ENCODE measurements around the gene ANXA1. TPM values are rescaled to one million over a fixed set of nuclear protein-coding genes. Genes with fewer than 3 reads are reported as not detected.

Gene ANXA1
- total RNA-seq, 1 experiment from 2014 or later = 192 TPM

DNA sequence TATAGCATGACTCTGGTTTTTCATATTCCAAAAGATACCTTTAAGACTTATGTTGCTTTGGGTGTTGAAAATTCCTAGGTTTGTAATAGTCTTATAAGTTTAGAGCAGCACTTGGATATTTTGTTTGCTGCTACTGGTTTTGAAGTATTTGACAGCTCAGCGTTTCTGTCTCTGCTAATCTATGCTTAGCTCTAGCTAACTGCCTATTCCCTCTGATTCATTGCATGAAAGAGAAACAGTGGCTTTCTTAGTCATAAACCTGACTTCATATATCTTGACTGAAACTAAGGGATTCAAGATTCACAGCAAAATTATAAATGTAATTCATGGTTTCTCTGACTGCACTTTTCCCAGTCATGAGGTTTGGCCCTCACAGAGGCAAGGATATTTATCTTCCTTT is 35.6 kb upstream of the ANXA1 start:
- TF ChIP-seq EZH2phosphoT487 (IDR thresholded peaks at IDR 0.05; ENCODE audit: borderline replicate concordance, low read length) (no peak), EZH2 (IDR thresholded peaks at IDR 0.05; ENCODE audit: low read length, unreplicated experiment) (no peak), CTCF (conservative IDR thresholded peaks at IDR 0.05; ENCODE audit: low read depth, low read length) (no peak)
- intact Hi-C loops (cut with micrococcal nuclease) = no loop called here
- peak overlapping the region; percentile 64 for H3K27ac ChIP-seq (ENCODE audit: low read length)
- peak overlapping the region; percentile 37 for H3K4me2 ChIP-seq (ENCODE audit: low read length)
- no TSS peak for BruUV-seq (replicated peaks)
- no peaks in the 10 kb centered on the region for H3K79me2 ChIP-seq (ENCODE audit: low read length)
- no peaks in the 10 kb centered on the region for H3K27me3 ChIP-seq (ENCODE audit: low read length)
- H3K9ac ChIP-seq (ENCODE audit: low read length) = no peak overlapping the region
- no peaks in the 10 kb centered on the region for H3K9me3 ChIP-seq (ENCODE audit: low read length)
- CTCF ChIA-PET = no interaction called here
- H3K4me3 ChIP-seq (ENCODE audit: low read length) = no peak overlapping the region
- no peak overlapping the region for H2AFZ ChIP-seq (ENCODE audit: low read length)
- H3K9me2 ChIP-seq (replicated peaks; ENCODE audit: low read length) = no peaks in the 10 kb centered on the region
- peaks cover 22% of the 10 kb centered on the region for H3K4me1 ChIP-seq (ENCODE audit: insufficient read depth, low read length)
- H3K36me3 ChIP-seq (ENCODE audit: low read depth, low read length) = no peaks in the 10 kb centered on the region
- POLR2A ChIA-PET (ENCODE audit: unreplicated experiment) = interaction anchor here (0.6 to 0.7 kb wide), 2 partner anchors 15 to 56 kb away, joined by 3 read pairs; no protein-coding TSS in a partner anchor
- H3F3A ChIP-seq (ENCODE audit: low read length, unreplicated experiment) = no peaks in the 10 kb centered on the region
- ATAC-seq (peak; percentile 58; the same call in 1 of the 2 replicates), DNase-seq (peak; percentile 60)
- no peaks in the 10 kb centered on the region for H4K20me1 ChIP-seq (ENCODE audit: low read length)

DNA sequence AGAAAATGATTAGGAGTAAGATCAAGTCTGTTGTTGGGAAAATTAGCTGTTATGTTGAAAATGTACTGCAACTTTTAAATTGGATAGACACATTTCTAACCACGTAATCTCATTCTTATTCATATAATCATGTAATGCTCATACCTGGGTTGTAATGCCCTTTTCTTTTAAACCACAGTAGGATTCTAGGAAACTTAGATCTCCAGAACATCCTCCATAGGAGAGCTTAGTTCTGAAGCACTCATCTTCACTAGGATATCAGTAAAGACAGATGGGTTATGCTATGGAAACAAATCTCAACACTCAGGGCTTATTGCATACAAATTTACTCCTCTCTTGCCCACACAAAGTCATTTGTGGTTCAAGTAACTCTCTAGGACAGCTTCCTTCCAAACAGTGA is 34.8 kb upstream of the ANXA1 start:
- Histone ChIP-seq H3K27me3 (ENCODE audit: low read length) (no peaks in the 10 kb centered on the region), H3K9me2 (replicated peaks; ENCODE audit: low read length) (no peaks in the 10 kb centered on the region), H3K4me1 (ENCODE audit: insufficient read depth, low read length) (peaks cover 22% of the 10 kb centered on the region), H3K9ac (ENCODE audit: low read length) (no peak overlapping the region), H2AFZ (ENCODE audit: low read length) (no peak overlapping the region), H3K36me3 (ENCODE audit: low read depth, low read length) (no peaks in the 10 kb centered on the region), H3K79me2 (ENCODE audit: low read length) (no peaks in the 10 kb centered on the region), H3K9me3 (ENCODE audit: low read length) (no peaks in the 10 kb centered on the region), H4K20me1 (ENCODE audit: low read length) (no peaks in the 10 kb centered on the region), H3K4me2 (ENCODE audit: low read length) (no peak overlapping the region), H3F3A (ENCODE audit: low read length, unreplicated experiment) (no peaks in the 10 kb centered on the region), H3K27ac (ENCODE audit: low read length) (peak overlapping the region; percentile 64; the same call in 1 of the 2 replicates), H3K4me3 (ENCODE audit: low read length) (no peak overlapping the region)
- POLR2A ChIA-PET (ENCODE audit: unreplicated experiment) = interaction anchor here (0.6 kb wide), 1 partner anchor 55 kb away, joined by 3 read pairs; no protein-coding TSS in a partner anchor
- CTCF ChIA-PET = no interaction called here
- no peak for ATAC-seq
- intact Hi-C loops (cut with micrococcal nuclease) = no loop called here
- no peak for DNase-seq
- BruUV-seq (replicated peaks) = no TSS peak
- no peak for TF ChIP-seq CTCF (conservative IDR thresholded peaks at IDR 0.05; ENCODE audit: low read depth, low read length)
- no peak for TF ChIP-seq EZH2 (IDR thresholded peaks at IDR 0.05; ENCODE audit: low read length, unreplicated experiment)
- no peak for TF ChIP-seq EZH2phosphoT487 (IDR thresholded peaks at IDR 0.05; ENCODE audit: borderline replicate concordance, low read length)

- peaks cover 22% of the 10 kb centered on the region for H3K4me1 ChIP-seq (ENCODE audit: insufficient read depth, low read length)
- DNase-seq (peak; percentile 31), ATAC-seq (peak; percentile 58)
- H2AFZ ChIP-seq (ENCODE audit: low read length) = no peak overlapping the region
- no TSS peak for BruUV-seq (replicated peaks)
- H3K27ac ChIP-seq (ENCODE audit: low read length) = peak overlapping the region; percentile 59
- H3K27me3 ChIP-seq (ENCODE audit: low read length) = no peaks in the 10 kb centered on the region
- intact Hi-C loops (cut with micrococcal nuclease) = no loop called here
- POLR2A ChIA-PET (ENCODE audit: unreplicated experiment) = interaction anchor here (0.5 kb wide), 1 partner anchor 35 kb away, joined by 3 read pairs; no protein-coding TSS in a partner anchor
- no peak overlapping the region for H3K9ac ChIP-seq (ENCODE audit: low read length)
- H3K4me3 ChIP-seq (ENCODE audit: low read length) = no peak overlapping the region
- H3K36me3 ChIP-seq (ENCODE audit: low read depth, low read length) = no peaks in the 10 kb centered on the region
- CTCF ChIA-PET = no interaction called here
- H3K79me2 ChIP-seq (ENCODE audit: low read length) = no peaks in the 10 kb centered on the region
- TF ChIP-seq EZH2phosphoT487 (IDR thresholded peaks at IDR 0.05; ENCODE audit: borderline replicate concordance, low read length) (no peak), EZH2 (IDR thresholded peaks at IDR 0.05; ENCODE audit: low read length, unreplicated experiment) (no peak), CTCF (conservative IDR thresholded peaks at IDR 0.05; ENCODE audit: low read depth, low read length) (no peak)
- H3K9me3 ChIP-seq (ENCODE audit: low read length) = no peaks in the 10 kb centered on the region
- H3K4me2 ChIP-seq (ENCODE audit: low read length) = 0 out of 2 replicates have a peak overlapping the region, but pooled peaks have one; percentile 10
- H3F3A ChIP-seq (ENCODE audit: low read length, unreplicated experiment) = no peaks in the 10 kb centered on the region
- no peaks in the 10 kb centered on the region for H3K9me2 ChIP-seq (replicated peaks; ENCODE audit: low read length)
- no peaks in the 10 kb centered on the region for H4K20me1 ChIP-seq (ENCODE audit: low read length)
Observed at GRCh38 chr9:73118286-73118685, 33.4 kb upstream of the ANXA1 start.

Measured in PC-3 (cell line).